ENCODE data around the gene SYVN1. TPM values are rescaled to one million over a fixed set of nuclear protein-coding genes. Genes with fewer than 3 reads are reported as not detected.

SYVN1 gene
- total and polyA plus RNA-seq, 4 donors = 19.9 to 210 (median 56.6) TPM

DNA sequence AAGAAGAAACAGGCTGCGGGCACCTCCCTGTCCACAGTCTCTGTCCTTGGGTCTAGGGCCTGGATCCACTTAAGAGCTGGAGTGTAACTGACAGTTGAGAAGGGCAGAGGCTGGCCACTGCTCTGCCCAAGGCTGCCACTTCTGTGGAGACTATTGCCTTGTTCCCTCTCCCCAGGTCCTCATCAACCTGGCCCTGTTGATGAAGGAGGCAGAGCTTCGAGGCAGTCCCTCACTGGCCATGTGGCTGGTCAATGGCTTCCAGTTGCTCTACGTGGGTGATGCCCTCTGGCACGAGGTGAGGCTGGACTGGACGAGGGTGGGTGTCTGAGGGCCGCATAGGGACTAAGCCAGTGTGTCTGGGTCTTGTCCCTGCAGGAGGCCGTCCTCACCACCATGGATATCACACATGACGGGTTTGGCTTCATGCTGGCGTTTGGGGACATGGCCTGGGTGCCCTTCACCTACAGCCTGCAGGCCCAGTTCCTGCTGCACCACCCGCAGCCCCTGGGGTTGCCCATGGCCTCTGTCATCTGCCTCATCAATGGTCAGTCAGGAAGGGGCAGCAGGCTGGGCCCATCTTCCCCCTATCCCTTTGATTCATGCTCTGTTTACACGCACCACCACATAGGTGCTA, 19.7 kb downstream of the SYVN1 start:
- H3K27ac ChIP-seq (ENCODE audit: low read depth in 1 of 2, low read length in 2 of 2) = peak overlapping the region in 1 of 2 donors; percentile 87
- peaks cover 26 to 74% (median 56%) of the 10 kb centered on the region in 4 donors for H3K4me1 ChIP-seq (ENCODE audit: control insufficient read depth in 4 of 4, insufficient read depth in 4 of 4, low read length in 3 of 4)
- no peak overlapping the region for H3K9ac ChIP-seq (ENCODE audit: low read depth in 1 of 2, low read length in 2 of 2)
- H3K4me3 ChIP-seq (ENCODE audit: low read depth in 1 of 3, low read length in 3 of 3) = no peak overlapping the region
- DNase-seq (ENCODE audit: low spot score) = no peak
- H3K9me3 ChIP-seq (ENCODE audit: control insufficient read depth in 4 of 4, low read length in 3 of 4) = no peaks in the 10 kb centered on the region
- TF ChIP-seq, protein P1, sequence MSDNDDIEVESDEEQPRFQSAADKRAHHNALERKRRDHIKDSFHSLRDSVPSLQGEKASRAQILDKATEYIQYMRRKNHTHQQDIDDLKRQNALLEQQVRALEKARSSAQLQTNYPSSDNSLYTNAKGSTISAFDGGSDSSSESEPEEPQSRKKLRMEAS (IDR thresholded peaks at IDR 0.05) = no peak
- TF ChIP-seq SP1 (IDR thresholded peaks at IDR 0.05) (no peak), HNF4A (conservative IDR thresholded peaks at IDR 0.05) (no peak), FOXA2 (IDR thresholded peaks at IDR 0.05) (no peak), YY1 (IDR thresholded peaks at IDR 0.05) (no peak), FOXA1 (IDR thresholded peaks at IDR 0.05) (no peak), NR2F2 (IDR thresholded peaks at IDR 0.05) (no peak), RXRA (IDR thresholded peaks at IDR 0.05) (no peak), JUND (IDR thresholded peaks at IDR 0.05) (no peak), EGR1 (IDR thresholded peaks at IDR 0.05; ENCODE audit: low read depth in 2 of 2) (no peak), RAD21 (IDR thresholded peaks at IDR 0.05) (no peak), GABPA (IDR thresholded peaks at IDR 0.05 in 1 of 2, conservative IDR thresholded peaks at IDR 0.05 in 1 of 2) (no peak)
- TF ChIP-seq, protein P2, sequence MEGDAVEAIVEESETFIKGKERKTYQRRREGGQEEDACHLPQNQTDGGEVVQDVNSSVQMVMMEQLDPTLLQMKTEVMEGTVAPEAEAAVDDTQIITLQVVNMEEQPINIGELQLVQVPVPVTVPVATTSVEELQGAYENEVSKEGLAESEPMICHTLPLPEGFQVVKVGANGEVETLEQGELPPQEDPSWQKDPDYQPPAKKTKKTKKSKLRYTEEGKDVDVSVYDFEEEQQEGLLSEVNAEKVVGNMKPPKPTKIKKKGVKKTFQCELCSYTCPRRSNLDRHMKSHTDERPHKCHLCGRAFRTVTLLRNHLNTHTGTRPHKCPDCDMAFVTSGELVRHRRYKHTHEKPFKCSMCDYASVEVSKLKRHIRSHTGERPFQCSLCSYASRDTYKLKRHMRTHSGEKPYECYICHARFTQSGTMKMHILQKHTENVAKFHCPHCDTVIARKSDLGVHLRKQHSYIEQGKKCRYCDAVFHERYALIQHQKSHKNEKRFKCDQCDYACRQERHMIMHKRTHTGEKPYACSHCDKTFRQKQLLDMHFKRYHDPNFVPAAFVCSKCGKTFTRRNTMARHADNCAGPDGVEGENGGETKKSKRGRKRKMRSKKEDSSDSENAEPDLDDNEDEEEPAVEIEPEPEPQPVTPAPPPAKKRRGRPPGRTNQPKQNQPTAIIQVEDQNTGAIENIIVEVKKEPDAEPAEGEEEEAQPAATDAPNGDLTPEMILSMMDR (IDR thresholded peaks at IDR 0.05; ENCODE audit: low read depth, low read length, missing input control) = no peak
- TF ChIP-seq, protein P3, sequence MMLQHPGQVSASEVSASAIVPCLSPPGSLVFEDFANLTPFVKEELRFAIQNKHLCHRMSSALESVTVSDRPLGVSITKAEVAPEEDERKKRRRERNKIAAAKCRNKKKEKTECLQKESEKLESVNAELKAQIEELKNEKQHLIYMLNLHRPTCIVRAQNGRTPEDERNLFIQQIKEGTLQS (IDR thresholded peaks at IDR 0.05) = no peak
- H3K36me3 ChIP-seq (ENCODE audit: control insufficient read depth in 4 of 4, insufficient read depth in 3 of 4, low read depth in 1 of 4, low read length in 3 of 4) = peaks cover 3 to 8% (median 5%) of the 10 kb centered on the region in 4 donors
- WGBS = 91% methylated on average over 11 of the region's 11 CpGs
- H3K27me3 ChIP-seq (ENCODE audit: control insufficient read depth in 4 of 4, insufficient read depth in 4 of 4, low read length in 3 of 4) = no peaks in the 10 kb centered on the region

DNA sequence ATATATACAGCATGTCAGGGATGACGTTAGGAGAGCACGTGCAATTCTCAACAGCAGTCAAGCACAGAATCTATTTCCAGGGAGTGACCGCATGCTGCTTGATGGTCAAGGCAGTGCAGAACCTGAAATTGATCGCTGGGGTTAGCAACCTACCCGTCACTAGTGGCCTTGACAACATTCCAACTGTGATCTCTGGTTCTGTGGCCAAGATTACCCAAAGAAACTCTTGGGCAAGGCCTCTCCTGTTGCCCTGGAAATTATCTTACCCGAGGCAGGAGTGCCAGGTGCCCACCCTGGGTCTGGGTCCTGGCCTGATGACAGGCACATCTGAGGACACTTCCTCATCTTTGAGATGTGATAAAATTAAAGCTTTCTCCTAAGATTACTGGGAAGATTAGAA, 20.5 kb downstream of the SYVN1 start:
- Histone ChIP-seq H3K4me3 (ENCODE audit: low read depth in 1 of 3, low read length in 3 of 3) (no peak overlapping the region), H3K4me1 (ENCODE audit: control insufficient read depth in 4 of 4, insufficient read depth in 4 of 4, low read length in 3 of 4) (peaks cover 26 to 72% (median 55%) of the 10 kb centered on the region in 4 donors), H3K27me3 (ENCODE audit: control insufficient read depth in 4 of 4, insufficient read depth in 4 of 4, low read length in 3 of 4) (no peaks in the 10 kb centered on the region), H3K27ac (ENCODE audit: low read depth in 1 of 2, low read length in 2 of 2) (peak overlapping the region; percentile 83 to 87), H3K9me3 (ENCODE audit: control insufficient read depth in 4 of 4, low read length in 3 of 4) (no peaks in the 10 kb centered on the region), H3K9ac (ENCODE audit: low read depth in 1 of 2, low read length in 2 of 2) (peak overlapping the region in 1 of 2 donors; percentile 46), H3K36me3 (ENCODE audit: control insufficient read depth in 4 of 4, insufficient read depth in 3 of 4, low read depth in 1 of 4, low read length in 3 of 4) (peaks cover 2 to 10% (median 6%) of the 10 kb centered on the region in 4 donors)
- 28% methylated on average over 6 of the region's 6 CpGs for WGBS
- no peak for DNase-seq (ENCODE audit: low spot score)
- TF ChIP-seq, protein P3 (IDR thresholded peaks at IDR 0.05) = no peak
- TF ChIP-seq RAD21 (IDR thresholded peaks at IDR 0.05) = peak in 1 of 2 donors; percentile 7
- no peak for TF ChIP-seq NR2F2 (IDR thresholded peaks at IDR 0.05)
- peak; percentile 51 for TF ChIP-seq SP1 (IDR thresholded peaks at IDR 0.05)
- TF ChIP-seq, protein P4, sequence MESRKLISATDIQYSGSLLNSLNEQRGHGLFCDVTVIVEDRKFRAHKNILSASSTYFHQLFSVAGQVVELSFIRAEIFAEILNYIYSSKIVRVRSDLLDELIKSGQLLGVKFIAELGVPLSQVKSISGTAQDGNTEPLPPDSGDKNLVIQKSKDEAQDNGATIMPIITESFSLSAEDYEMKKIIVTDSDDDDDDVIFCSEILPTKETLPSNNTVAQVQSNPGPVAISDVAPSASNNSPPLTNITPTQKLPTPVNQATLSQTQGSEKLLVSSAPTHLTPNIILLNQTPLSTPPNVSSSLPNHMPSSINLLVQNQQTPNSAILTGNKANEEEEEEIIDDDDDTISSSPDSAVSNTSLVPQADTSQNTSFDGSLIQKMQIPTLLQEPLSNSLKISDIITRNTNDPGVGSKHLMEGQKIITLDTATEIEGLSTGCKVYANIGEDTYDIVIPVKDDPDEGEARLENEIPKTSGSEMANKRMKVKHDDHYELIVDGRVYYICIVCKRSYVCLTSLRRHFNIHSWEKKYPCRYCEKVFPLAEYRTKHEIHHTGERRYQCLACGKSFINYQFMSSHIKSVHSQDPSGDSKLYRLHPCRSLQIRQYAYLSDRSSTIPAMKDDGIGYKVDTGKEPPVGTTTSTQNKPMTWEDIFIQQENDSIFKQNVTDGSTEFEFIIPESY (IDR thresholded peaks at IDR 0.05) = peak; percentile 38
- no peak for TF ChIP-seq FOXA1 (IDR thresholded peaks at IDR 0.05)
- peak; percentile 37 for TF ChIP-seq YY1 (IDR thresholded peaks at IDR 0.05)
- TF ChIP-seq, protein P5, sequence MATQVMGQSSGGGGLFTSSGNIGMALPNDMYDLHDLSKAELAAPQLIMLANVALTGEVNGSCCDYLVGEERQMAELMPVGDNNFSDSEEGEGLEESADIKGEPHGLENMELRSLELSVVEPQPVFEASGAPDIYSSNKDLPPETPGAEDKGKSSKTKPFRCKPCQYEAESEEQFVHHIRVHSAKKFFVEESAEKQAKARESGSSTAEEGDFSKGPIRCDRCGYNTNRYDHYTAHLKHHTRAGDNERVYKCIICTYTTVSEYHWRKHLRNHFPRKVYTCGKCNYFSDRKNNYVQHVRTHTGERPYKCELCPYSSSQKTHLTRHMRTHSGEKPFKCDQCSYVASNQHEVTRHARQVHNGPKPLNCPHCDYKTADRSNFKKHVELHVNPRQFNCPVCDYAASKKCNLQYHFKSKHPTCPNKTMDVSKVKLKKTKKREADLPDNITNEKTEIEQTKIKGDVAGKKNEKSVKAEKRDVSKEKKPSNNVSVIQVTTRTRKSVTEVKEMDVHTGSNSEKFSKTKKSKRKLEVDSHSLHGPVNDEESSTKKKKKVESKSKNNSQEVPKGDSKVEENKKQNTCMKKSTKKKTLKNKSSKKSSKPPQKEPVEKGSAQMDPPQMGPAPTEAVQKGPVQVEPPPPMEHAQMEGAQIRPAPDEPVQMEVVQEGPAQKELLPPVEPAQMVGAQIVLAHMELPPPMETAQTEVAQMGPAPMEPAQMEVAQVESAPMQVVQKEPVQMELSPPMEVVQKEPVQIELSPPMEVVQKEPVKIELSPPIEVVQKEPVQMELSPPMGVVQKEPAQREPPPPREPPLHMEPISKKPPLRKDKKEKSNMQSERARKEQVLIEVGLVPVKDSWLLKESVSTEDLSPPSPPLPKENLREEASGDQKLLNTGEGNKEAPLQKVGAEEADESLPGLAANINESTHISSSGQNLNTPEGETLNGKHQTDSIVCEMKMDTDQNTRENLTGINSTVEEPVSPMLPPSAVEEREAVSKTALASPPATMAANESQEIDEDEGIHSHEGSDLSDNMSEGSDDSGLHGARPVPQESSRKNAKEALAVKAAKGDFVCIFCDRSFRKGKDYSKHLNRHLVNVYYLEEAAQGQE (IDR thresholded peaks at IDR 0.05) = peak; percentile 32
- peak; percentile 65 to 85 for TF ChIP-seq RXRA (IDR thresholded peaks at IDR 0.05)
- TF ChIP-seq, protein P1 (IDR thresholded peaks at IDR 0.05) = peak; percentile 72
- TF ChIP-seq JUND (IDR thresholded peaks at IDR 0.05) = peak; percentile 68 to 87
- TF ChIP-seq FOXA2 (IDR thresholded peaks at IDR 0.05) = peak; percentile 25
- TF ChIP-seq GABPA (IDR thresholded peaks at IDR 0.05 in 1 of 2, conservative IDR thresholded peaks at IDR 0.05 in 1 of 2) = peak in 1 of 2 donors; percentile 54
- TF ChIP-seq HNF4A (conservative IDR thresholded peaks at IDR 0.05) = peak in 1 of 2 donors; percentile 51
- TF ChIP-seq TAF1 (conservative IDR thresholded peaks at IDR 0.05) = no peak

Measured in liver (tissue), 9 donors.